ENCODE results near the gene GDF2. TPM values are rescaled to one million over a fixed set of nuclear protein-coding genes. Genes with fewer than 3 reads are reported as not detected.

Gene GDF2
- total RNA-seq, 4 donors from 2014 or later: not detected

- H3K27me3 ChIP-seq: no peaks in the 10 kb centered on the region
- no peak overlapping the region for H3K4me3 ChIP-seq
- no peak for TF ChIP-seq EP300 (IDR thresholded peaks at IDR 0.05)
- no peak for TF ChIP-seq POLR2A (IDR thresholded peaks at IDR 0.05)
- no peak for TF ChIP-seq CTCF (IDR thresholded peaks at IDR 0.05)
- no peaks in the 10 kb centered on the region for H3K36me3 ChIP-seq
- H3K27ac ChIP-seq: no peak overlapping the region
- 93 to 96% methylated on average over 11 of the region's 11 CpGs for WGBS, 2 donors
- no peak for DNase-seq (ENCODE audit: low spot score in 2 of 2)
- no peaks in the 10 kb centered on the region for H3K9me3 ChIP-seq
- peaks cover 0 to 15% (median 0%) of the 10 kb centered on the region in 4 donors for H3K4me1 ChIP-seq
Observed at GRCh38 chr10:47370015-47370767, 47.9 kb downstream of the GDF2 start.

- Histone ChIP-seq H3K27me3 (no peaks in the 10 kb centered on the region), H3K4me1 (peaks cover 0 to 17% (median 0%) of the 10 kb centered on the region in 4 donors), H3K36me3 (no peaks in the 10 kb centered on the region), H3K4me3 (no peak overlapping the region), H3K27ac (no peak overlapping the region), H3K9me3 (no peaks in the 10 kb centered on the region)
- TF ChIP-seq CTCF (IDR thresholded peaks at IDR 0.05) (no peak), POLR2A (IDR thresholded peaks at IDR 0.05) (no peak), EP300 (IDR thresholded peaks at IDR 0.05) (no peak)
- 85 to 86% methylated on average over 7 of the region's 7 CpGs for WGBS, 2 donors
- no peak for DNase-seq (ENCODE audit: low spot score in 2 of 2)
Observed at GRCh38 chr10:47370878-47371277, 48.6 kb downstream of the GDF2 start.

- no peaks in the 10 kb centered on the region for H3K36me3 ChIP-seq
- no peaks in the 10 kb centered on the region for H3K27me3 ChIP-seq
- no peaks in the 10 kb centered on the region for H3K9me3 ChIP-seq
- peaks cover 0 to 17% (median 0%) of the 10 kb centered on the region in 4 donors for H3K4me1 ChIP-seq
- H3K27ac ChIP-seq: no peak overlapping the region
- DNase-seq (ENCODE audit: low spot score in 2 of 2): no peak
- no peak overlapping the region for H3K4me3 ChIP-seq
- TF ChIP-seq CTCF (IDR thresholded peaks at IDR 0.05): no peak
- TF ChIP-seq EP300 (IDR thresholded peaks at IDR 0.05): no peak
- no peak for TF ChIP-seq POLR2A (IDR thresholded peaks at IDR 0.05)
- WGBS, 2 donors: 72 to 83% methylated on average over 7 of the region's 7 CpGs
Observed at GRCh38 chr10:47371629-47372485, 49.6 kb downstream of the GDF2 start.

- no peak overlapping the region for H3K4me3 ChIP-seq
- H3K9me3 ChIP-seq: no peaks in the 10 kb centered on the region
- TF ChIP-seq POLR2A (IDR thresholded peaks at IDR 0.05): no peak
- no peak for TF ChIP-seq CTCF (IDR thresholded peaks at IDR 0.05)
- TF ChIP-seq EP300 (IDR thresholded peaks at IDR 0.05): no peak
- H3K4me1 ChIP-seq: peaks cover 0 to 17% (median 0%) of the 10 kb centered on the region in 4 donors
- no peak for DNase-seq (ENCODE audit: low spot score in 2 of 2)
- no peaks in the 10 kb centered on the region for H3K36me3 ChIP-seq
- WGBS, 2 donors: 73 to 87% methylated on average over 6 of the region's 6 CpGs
- H3K27ac ChIP-seq: no peak overlapping the region
- no peaks in the 10 kb centered on the region for H3K27me3 ChIP-seq
Observed at GRCh38 chr10:47372726-47373125, 50.5 kb downstream of the GDF2 start.

All from tibial nerve (tissue), 4 donors.